ENCODE results near the gene SIGMAR1. TPM values are rescaled to one million over a fixed set of nuclear protein-coding genes. Genes with fewer than 3 reads are reported as not detected.

Gene SIGMAR1
- total and polyA plus RNA-seq, 12 donors = 34.6 to 158 (median 83.0) TPM

- Histone ChIP-seq H3K27me3 (peaks cover 47% of the 10 kb centered on the region), H3K4me1 (replicated peaks in 1 of 2) (peaks cover 7 to 11% of the 10 kb centered on the region in 2 donors), H3K4me3 (no peak overlapping the region), H3K27ac (no peak overlapping the region), H3K9me3 (replicated peaks in 1 of 3) (no peaks in the 10 kb centered on the region), H3K36me3 (replicated peaks in 1 of 2) (no peaks in the 10 kb centered on the region)
- 22 to 39% (median 31%) methylated on average over 4 to 5 of the region's 5 CpGs for WGBS, 4 donors
- intact Hi-C loops (cut with DNase I) = no loop called here
- no peak for DNase-seq
- no peak for TF ChIP-seq CTCF (IDR thresholded peaks at IDR 0.05)
- no peak for TF ChIP-seq POLR2A (IDR thresholded peaks at IDR 0.05)
Observed at GRCh38 chr9:34629491-34629808, 8.1 kb downstream of the SIGMAR1 start.

GRCh38 chr9:34628656-34629490 lies 8.7 kb downstream of the SIGMAR1 start, which contains the start of gene ARID3C:
TSS of gene ARID3C (minus strand) at chr9:34629066. CDS start at chr9:34628014, 1,052 bp downstream.
- Histone ChIP-seq H3K9me3 (replicated peaks in 1 of 3) (no peaks in the 10 kb centered on the region), H3K27ac (no peak within 1 kb of the TSS), H3K27me3 (peaks cover 51% of the 10 kb centered on the region), H3K4me1 (replicated peaks in 1 of 2) (peaks cover 7 to 11% of the 10 kb centered on the region in 2 donors), H3K4me3 (peak within 1 kb of the TSS in 2 of 4 donors; percentile 11 to 52), H3K36me3 (replicated peaks in 1 of 2) (no peaks in the 10 kb centered on the region)
- 2 to 6% (median 2%) methylated on average over 19 to 69 of the region's 69 CpGs for WGBS, 4 donors
- peak in 1 of 7 donors; percentile 47 for DNase-seq
- intact Hi-C loops (cut with DNase I) = no loop called here
- TF ChIP-seq POLR2A (IDR thresholded peaks at IDR 0.05) (no peak), CTCF (IDR thresholded peaks at IDR 0.05) (no peak)

- TF ChIP-seq CTCF (IDR thresholded peaks at IDR 0.05) (no peak), POLR2A (IDR thresholded peaks at IDR 0.05) (no peak)
- Histone ChIP-seq H3K27me3 (peaks cover 60% of the 10 kb centered on the region), H3K4me3 (no peak overlapping the region)
Observed at GRCh38 chr9:34627716-34628655, 9.6 kb downstream of the SIGMAR1 start.

GRCh38 chr9:34625186-34625486 lies 12.5 kb downstream of the SIGMAR1 start:
- intact Hi-C loops (cut with DNase I) = no loop called here
- Histone ChIP-seq H3K9me3 (replicated peaks in 1 of 3) (no peaks in the 10 kb centered on the region), H3K4me3 (no peak overlapping the region), H3K4me1 (replicated peaks in 1 of 2) (peaks cover 7 to 18% of the 10 kb centered on the region in 2 donors), H3K36me3 (replicated peaks in 1 of 2) (no peaks in the 10 kb centered on the region), H3K27me3 (peaks cover 69% of the 10 kb centered on the region), H3K27ac (no peak overlapping the region)
- WGBS, 4 donors = 54 to 67% (median 66%) methylated on average over 3 of the region's 3 CpGs
- no peak for DNase-seq
- TF ChIP-seq CTCF (IDR thresholded peaks at IDR 0.05) = no peak
- no peak for TF ChIP-seq POLR2A (IDR thresholded peaks at IDR 0.05)

More at GRCh38 chr9:34627716-34628655, 9.6 kb downstream of the SIGMAR1 start:
- WGBS, 4 donors = 29 to 35% (median 32%) methylated on average over 15 to 20 of the region's 20 CpGs
- peaks cover 7 to 14% of the 10 kb centered on the region in 2 donors for H3K4me1 ChIP-seq (replicated peaks in 1 of 2)
- intact Hi-C loops (cut with DNase I) = no loop called here
- DNase-seq = no peak
- H3K27ac ChIP-seq = no peak overlapping the region
- no peaks in the 10 kb centered on the region for H3K36me3 ChIP-seq (replicated peaks in 1 of 2)
- H3K9me3 ChIP-seq (replicated peaks in 1 of 3) = no peaks in the 10 kb centered on the region

Data from adrenal gland (tissue), 12 donors.